Urinary bladder (tissue), 4 donors: ENCODE data around the gene KCNN4. TPM values are rescaled to one million over a fixed set of nuclear protein-coding genes. Genes with fewer than 3 reads are reported as not detected.

Source experiments
- DNase-seq: peaks from one replicate; pipeline ENCODE4 v3.0.0-alpha.2; 2015; ENCODE audit errors: extremely low spot score
- H3K27ac ChIP-seq: one replicate; pipeline ENCODE4 v1.5.1; 2013; ENCODE audit warnings: low read depth, mild to moderate bottlenecking, moderate library complexity
- H3K36me3 ChIP-seq: one replicate; pipeline ENCODE4 v1.6.1; 2013; ENCODE audit warnings: mild to moderate bottlenecking, moderate library complexity; ENCODE audit not compliant: insufficient read depth
- H3K4me1 ChIP-seq: one replicate; pipeline ENCODE4 v1.6.1; 2013; ENCODE audit warnings: mild to moderate bottlenecking, moderate library complexity; ENCODE audit not compliant: insufficient read depth
- H3K4me3 ChIP-seq: one replicate; pipeline ENCODE4 v1.5.1; 2013; ENCODE audit warnings: low read depth, low read length
- WGBS: extraction: QIAGEN DNeasy Blood & Tissue Kit; methylation state at CpG from one replicate; pipeline ENCODE4 v1.1.7; 2013; 5-methylcytosine and 5-hydroxymethylcytosine counted together
- polyA plus RNA-seq: library from polyadenylated mRNA; stranded (reverse); fragments of 200-250 nt; gene quantifications from one replicate; pipeline ENCODE4 v1.2.3, GENCODE V29; 2013
- total RNA-seq: library from RNA; depleted of rRNA; stranded (reverse); fragments of >200 nt; gene quantifications from one replicate; pipeline ENCODE4 v1.2.3, GENCODE V29; 2014
- donor health status: healthy with polysubstance abuse.
- donor health status: healthy.

KCNN4 gene
- total and polyA plus RNA-seq, 2 donors = 4.3 to 14.3 TPM

GRCh38 chr19:43786665-43787064 lies 5.9 kb upstream of the KCNN4 start:
- WGBS = 41% methylated on average over 1 of the region's 1 CpG
- no peak for DNase-seq
- Histone ChIP-seq H3K4me3 (no peak overlapping the region), H3K27ac (no peak overlapping the region), H3K4me1 (no peaks in the 10 kb centered on the region), H3K36me3 (no peaks in the 10 kb centered on the region)

DNA sequence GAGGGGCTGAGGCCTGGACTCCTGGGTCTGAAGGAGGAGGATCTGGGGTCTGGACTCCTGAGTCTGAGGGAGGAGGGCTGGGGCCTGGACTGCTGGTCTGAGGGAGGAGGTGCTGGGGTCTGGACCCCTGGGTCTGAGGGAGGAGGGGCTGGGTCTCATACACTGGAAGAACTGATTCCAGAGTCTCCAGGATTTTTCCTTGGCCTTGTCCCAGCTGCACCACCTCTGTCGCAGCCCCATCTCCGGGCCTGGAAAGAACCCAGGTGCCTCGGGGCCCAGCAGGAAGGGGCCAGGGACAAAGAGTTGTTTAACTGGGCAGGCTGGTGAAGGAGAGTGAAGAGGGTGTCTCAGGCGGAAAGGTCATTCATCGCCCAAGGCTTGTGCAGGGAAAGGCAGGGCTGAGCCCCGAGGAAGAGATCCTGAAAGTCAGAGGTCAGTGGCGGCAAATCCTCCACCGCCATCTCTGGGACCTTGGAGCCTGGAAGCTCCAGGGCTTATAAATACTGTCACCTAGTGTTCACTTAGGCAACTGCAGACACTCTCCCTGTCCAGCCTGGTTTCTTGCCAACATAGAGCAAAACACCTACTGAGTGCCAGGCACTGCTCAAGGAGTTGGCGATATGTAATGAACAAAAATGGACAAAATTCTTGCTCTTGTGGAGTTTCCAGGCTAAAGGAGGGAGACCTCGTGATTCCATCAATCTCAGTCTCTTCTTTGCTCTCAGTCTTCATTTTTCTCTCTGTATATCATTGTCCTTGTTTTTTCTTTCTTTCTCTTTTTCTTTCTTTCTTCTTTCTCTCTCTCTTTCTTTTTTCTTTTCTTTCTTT lies 4.4 kb upstream of the KCNN4 start:
- peak overlapping the region; percentile 42 for H3K27ac ChIP-seq
- no peak overlapping the region for H3K4me3 ChIP-seq
- H3K4me1 ChIP-seq = no peaks in the 10 kb centered on the region
- H3K36me3 ChIP-seq = no peaks in the 10 kb centered on the region
- no peak for DNase-seq
- WGBS = 10% methylated on average over 10 of the region's 10 CpGs

DNA sequence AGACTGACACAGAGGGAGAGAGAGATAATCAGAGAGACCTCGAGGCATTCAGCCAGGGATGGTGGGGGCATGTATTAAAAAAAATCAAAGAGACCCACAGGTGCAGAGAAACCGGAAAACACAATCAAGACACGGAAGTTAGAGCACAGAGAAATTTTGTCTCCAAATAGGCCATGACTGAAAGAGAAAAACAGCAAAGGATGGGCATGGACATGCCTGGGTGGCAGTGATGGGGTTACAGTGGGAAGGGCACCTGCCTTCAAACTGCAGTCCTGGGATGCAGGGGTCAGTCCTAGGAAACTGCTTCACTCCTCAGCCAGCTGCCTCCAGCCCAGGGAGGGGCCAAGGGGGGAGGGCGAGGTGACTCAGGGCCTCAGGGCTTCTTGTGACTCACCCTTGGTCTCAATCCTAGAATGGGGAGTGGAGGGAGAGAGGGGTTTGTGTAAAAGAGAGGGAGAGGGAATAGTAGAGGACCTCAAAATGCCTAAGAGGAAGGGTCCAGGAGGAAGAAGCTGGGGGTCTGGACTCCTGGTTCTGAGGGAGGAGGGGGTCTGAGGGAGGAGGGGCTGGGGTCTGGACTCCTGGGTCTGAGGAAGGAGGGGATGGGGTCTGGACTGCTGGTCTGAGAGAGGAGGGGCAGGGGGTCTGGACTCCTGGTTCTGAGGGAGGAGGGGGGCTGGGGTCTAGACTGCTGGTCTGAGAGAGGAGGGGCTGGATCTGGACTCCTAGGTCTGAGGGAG lies 3.6 kb upstream of the KCNN4 start:
- no peaks in the 10 kb centered on the region for H3K36me3 ChIP-seq
- 60% methylated on average over 4 of the region's 4 CpGs for WGBS
- no peak for DNase-seq
- H3K27ac ChIP-seq = peak overlapping the region; percentile 42
- H3K4me1 ChIP-seq = no peaks in the 10 kb centered on the region
- H3K4me3 ChIP-seq = no peak overlapping the region

- DNase-seq = no peak
- H3K36me3 ChIP-seq = no peaks in the 10 kb centered on the region
- no peak overlapping the region for H3K27ac ChIP-seq
- H3K4me3 ChIP-seq = no peak overlapping the region
- H3K4me1 ChIP-seq = no peaks in the 10 kb centered on the region
- 90% methylated on average over 8 of the region's 8 CpGs for whole genome bisulfite sequencing
These were observed 2.9 kb upstream of the KCNN4 start for GRCh38 chr19:43783636-43784035.

DNA sequence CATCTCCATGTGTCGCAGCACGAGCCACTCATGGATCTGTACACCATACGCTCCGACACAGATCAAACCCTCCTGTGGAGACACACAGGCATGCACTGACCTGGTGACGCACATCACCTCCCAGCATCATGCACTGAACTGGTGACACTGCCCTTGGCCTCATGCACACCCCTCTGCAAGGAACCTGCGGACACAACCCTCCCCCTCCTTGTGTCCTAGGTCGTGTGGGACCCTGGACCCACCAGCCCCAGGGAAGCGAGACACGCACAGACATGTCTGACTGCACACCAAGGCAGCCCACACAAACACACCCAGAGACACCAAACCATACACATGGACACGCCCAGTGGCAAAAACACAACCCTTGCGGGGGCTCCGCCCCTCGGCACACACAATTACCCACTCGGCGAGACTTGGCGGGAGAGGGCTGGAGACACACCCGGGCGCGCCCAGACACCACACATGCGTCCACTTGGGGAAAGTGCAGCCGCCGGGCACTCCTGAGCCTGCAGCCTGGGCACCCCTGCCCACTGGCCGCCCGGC lies 2.0 kb upstream of the KCNN4 start:
- Histone ChIP-seq H3K36me3 (no peaks in the 10 kb centered on the region), H3K27ac (no peak overlapping the region), H3K4me3 (no peak overlapping the region), H3K4me1 (no peaks in the 10 kb centered on the region)
- DNase-seq = no peak
- WGBS = 76% methylated on average over 24 of the region's 24 CpGs

DNA sequence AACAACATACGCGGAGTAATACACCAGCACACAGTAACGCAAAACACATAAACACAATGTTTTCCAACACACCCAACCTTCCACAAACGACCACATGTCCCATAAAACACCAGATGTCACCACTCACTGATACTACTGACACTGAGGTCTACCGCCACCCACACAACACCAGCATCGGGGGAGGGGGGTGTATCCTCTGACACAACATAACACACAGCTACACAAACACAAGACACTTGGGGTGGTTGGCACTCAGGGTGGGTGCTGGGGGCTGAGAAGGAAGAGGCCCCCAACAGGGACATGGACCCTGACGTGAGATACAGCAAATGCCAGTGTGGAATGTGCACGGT lies 1.5 kb upstream of the KCNN4 start:
- no peak overlapping the region for H3K4me3 ChIP-seq
- no peaks in the 10 kb centered on the region for H3K4me1 ChIP-seq
- 44% methylated on average over 8 of the region's 8 CpGs for WGBS

GRCh38 chr19:43781630-43782310 lies 997 bp upstream of the KCNN4 start:
- no peaks in the 10 kb centered on the region for H3K36me3 ChIP-seq
- peak overlapping the region; percentile 38 for H3K27ac ChIP-seq
- no peaks in the 10 kb centered on the region for H3K4me1 ChIP-seq
- no peak overlapping the region for H3K4me3 ChIP-seq
- 83% methylated on average over 14 of the region's 14 CpGs for WGBS
- DNase-seq = no peak

More for the DNA sequence above, 1.5 kb upstream of the KCNN4 start:
- H3K36me3 ChIP-seq = no peaks in the 10 kb centered on the region
- no peak for DNase-seq
- peak overlapping the region; percentile 32 for H3K27ac ChIP-seq

GRCh38 chr19:43779820-43780219 lies 953 bp downstream of the KCNN4 start:
- DNase-seq = no peak
- H3K36me3 ChIP-seq = no peaks in the 10 kb centered on the region
- no peaks in the 10 kb centered on the region for H3K4me1 ChIP-seq
- peak overlapping the region; percentile 72 for H3K27ac ChIP-seq
- no peak overlapping the region for H3K4me3 ChIP-seq
- WGBS = 31% methylated on average over 3 of the region's 3 CpGs

GRCh38 chr19:43779147-43779819 lies 1.5 kb downstream of the KCNN4 start:
- H3K4me3 ChIP-seq = no peak overlapping the region

DNA sequence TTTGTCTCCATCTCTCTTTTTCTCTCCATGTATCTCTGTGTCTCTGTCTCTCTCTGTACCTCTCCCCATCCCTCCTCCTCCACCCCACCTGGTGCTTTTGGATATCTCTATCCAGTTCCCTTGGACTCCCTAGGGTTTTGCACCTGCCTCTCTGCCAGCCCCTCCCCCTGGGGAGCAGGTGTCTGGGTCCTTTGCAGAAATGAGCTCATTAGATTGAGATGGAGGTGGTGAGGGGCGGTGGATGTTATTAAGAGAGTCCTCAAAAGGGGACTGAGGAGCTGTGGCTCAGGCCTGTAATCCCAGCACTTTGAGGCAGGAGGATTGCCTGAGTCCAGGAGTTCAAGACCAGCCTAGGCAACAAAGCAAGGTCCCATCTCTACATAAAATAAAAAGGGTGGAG lies 2.1 kb downstream of the KCNN4 start:
- WGBS = 91% methylated on average over 1 of the region's 1 CpG
- Histone ChIP-seq H3K36me3 (no peaks in the 10 kb centered on the region), H3K4me1 (no peaks in the 10 kb centered on the region), H3K4me3 (no peak overlapping the region), H3K27ac (no peak overlapping the region)
- DNase-seq = no peak

More at GRCh38 chr19:43779147-43779819, 1.5 kb downstream of the KCNN4 start:
- Histone ChIP-seq H3K4me1 (no peaks in the 10 kb centered on the region), H3K27ac (peak overlapping the region; percentile 11), H3K36me3 (no peaks in the 10 kb centered on the region)
- DNase-seq = no peak
- 65% methylated on average over 16 of the region's 16 CpGs for WGBS

DNA sequence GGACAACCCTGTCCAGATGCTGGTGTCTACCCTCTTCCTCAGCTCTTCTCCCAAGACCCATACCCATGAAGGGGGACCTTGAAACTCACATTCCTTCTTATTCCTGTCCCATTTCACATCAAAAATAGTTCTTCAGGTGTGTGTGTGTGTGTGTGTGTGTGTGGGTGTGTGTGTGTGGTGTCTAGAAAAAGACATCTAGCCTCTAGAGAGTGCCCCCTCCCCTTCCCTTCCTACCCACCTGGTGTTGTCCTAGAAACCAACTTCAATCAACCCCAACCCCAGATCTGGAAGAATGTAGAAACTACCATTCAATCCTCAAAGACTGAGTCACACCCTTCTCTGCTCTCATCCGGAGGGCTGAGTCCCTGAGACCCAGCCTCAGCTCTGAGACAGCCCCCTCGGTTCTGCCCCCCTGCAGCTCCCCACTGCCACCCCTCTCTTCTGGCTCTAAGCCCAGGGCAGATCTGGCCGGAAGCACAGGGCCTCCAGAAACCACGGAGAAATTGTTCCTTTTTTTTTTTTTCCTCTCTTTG lies 3.5 kb downstream of the KCNN4 start:
- H3K4me3 ChIP-seq = no peak overlapping the region
- no peaks in the 10 kb centered on the region for H3K36me3 ChIP-seq
- H3K4me1 ChIP-seq = no peaks in the 10 kb centered on the region
- H3K27ac ChIP-seq = peak overlapping the region; percentile 28
- DNase-seq = no peak
- 2% methylated on average over 4 of the region's 4 CpGs for WGBS

DNA sequence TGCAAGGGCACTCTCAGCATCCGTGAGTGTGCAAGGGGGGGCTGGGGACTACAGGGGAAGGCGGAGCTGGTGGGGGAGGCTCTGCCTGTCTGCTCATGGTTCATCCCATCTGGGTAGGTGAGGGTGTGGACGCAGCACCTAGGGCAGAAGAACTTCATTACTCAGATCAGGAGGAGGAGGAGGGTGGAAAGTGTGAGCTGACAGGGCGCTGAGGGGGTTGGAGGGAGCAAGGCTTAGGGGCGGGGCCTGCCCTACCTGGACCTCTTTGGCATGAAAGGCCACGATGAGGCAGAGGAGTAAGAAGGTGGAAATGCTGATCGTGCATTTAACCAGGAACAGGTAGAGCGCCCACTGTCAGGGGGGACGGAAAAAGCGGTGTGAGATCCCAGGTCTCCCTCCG lies 4.5 kb downstream of the KCNN4 start:
- Histone ChIP-seq H3K4me3 (no peak overlapping the region), H3K36me3 (no peaks in the 10 kb centered on the region), H3K4me1 (no peaks in the 10 kb centered on the region), H3K27ac (no peak overlapping the region)
- 62% methylated on average over 11 of the region's 11 CpGs for WGBS
- DNase-seq = no peak

DNA sequence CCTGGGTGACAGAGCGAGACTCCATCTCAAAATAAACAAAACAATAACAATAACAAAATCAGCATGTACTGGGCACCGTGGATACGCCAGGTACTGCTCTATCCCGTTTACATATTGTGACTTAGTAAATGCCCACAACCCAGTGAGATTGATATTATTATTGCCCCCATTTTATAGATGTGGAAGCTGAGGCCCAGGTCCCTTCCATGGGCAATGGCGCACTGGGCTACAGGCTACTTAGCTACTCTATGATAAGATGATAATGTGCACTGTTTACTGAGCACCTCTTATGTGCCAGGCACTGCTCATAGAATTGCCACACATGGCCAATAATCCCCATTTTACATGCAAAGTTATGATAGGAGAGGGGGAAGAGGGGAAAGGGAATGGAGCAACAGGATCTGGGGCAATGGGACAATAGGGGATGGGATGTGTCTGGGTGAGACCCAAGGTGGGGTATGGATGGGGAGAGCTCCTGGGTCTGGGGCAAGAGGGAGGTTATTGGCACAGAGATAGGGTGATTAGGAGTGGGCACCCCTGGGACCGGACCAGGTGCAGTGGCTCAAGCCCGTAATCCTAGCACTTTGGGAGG lies 5.4 kb downstream of the KCNN4 start:
- H3K4me1 ChIP-seq = no peaks in the 10 kb centered on the region
- H3K27ac ChIP-seq = no peak overlapping the region
- 92% methylated on average over 7 of the region's 7 CpGs for WGBS
- DNase-seq = no peak
- no peak overlapping the region for H3K4me3 ChIP-seq
- no peaks in the 10 kb centered on the region for H3K36me3 ChIP-seq
